GM10266 (cell line): ENCODE data around the gene PDS5A.

Experiments
- DNase-seq: peaks from one replicate; pipeline ENCODE4 v3.0.0; 2012; ENCODE audit errors: extremely low spot score
- TF ChIP-seq, protein P1 (sequence below): IDR thresholded peaks from 2 replicates; pipeline ENCODE4 v1.5.1; 2012; ENCODE audit warnings: mild to moderate bottlenecking, low read depth; ENCODE audit not compliant: control insufficient read depth, insufficient read depth; ENCODE audit errors: missing control alignments

The PDS5A gene

DNA sequence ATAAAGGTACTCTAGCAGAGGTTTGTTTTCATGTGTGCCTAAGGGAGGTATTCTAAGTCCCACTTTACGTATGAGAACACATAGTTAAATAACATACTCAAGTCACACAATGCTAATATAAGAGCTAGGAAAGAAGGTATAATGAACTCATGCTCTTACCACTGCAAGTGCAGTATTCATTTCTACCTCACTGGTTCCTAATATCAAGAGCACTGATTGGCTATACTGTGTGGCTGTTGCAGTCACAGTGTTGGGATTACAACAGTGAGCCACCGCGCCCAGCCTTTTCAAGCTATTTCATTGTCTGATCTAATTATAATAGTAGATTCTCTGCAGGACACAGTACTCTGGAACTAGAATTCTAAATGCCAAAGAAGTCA lies 84.0 kb downstream of the PDS5A start:
- DNase-seq, result no peak
- TF ChIP-seq, protein P1, sequence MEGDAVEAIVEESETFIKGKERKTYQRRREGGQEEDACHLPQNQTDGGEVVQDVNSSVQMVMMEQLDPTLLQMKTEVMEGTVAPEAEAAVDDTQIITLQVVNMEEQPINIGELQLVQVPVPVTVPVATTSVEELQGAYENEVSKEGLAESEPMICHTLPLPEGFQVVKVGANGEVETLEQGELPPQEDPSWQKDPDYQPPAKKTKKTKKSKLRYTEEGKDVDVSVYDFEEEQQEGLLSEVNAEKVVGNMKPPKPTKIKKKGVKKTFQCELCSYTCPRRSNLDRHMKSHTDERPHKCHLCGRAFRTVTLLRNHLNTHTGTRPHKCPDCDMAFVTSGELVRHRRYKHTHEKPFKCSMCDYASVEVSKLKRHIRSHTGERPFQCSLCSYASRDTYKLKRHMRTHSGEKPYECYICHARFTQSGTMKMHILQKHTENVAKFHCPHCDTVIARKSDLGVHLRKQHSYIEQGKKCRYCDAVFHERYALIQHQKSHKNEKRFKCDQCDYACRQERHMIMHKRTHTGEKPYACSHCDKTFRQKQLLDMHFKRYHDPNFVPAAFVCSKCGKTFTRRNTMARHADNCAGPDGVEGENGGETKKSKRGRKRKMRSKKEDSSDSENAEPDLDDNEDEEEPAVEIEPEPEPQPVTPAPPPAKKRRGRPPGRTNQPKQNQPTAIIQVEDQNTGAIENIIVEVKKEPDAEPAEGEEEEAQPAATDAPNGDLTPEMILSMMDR, result no peak

DNA sequence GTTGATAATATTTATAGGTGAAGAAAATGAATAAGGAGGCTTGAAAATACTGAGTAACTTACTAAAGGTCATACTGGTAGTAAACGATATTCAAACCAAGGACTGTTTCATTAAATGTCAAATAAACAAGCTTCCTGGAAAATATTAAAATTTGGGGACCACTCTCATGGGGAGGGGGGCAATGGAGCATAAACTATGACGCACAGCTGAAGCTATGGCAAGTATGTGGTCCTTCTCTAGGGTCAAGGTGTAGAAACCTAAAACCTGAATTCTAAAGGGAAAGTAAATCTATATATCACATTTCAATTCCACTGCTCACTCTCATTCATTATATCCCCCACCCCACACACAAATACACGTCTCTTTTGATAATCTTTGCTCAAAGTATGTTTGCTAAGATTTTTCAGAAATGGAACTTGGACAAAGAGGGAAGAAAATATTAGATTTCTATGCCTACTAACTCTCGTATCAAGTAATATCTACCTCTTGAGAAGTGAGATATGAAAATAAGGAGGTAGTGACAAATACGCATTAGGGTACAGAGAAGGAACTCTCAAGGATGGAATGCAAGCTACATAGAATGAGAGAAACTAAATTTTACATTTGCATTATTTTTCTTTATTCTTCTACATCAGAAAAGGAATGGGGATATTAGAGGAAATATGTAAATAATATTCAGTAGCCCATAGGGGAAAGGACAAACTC lies 84.6 kb downstream of the PDS5A start:
- TF ChIP-seq, protein P1, result no peak
- DNase-seq, result no peak

DNA sequence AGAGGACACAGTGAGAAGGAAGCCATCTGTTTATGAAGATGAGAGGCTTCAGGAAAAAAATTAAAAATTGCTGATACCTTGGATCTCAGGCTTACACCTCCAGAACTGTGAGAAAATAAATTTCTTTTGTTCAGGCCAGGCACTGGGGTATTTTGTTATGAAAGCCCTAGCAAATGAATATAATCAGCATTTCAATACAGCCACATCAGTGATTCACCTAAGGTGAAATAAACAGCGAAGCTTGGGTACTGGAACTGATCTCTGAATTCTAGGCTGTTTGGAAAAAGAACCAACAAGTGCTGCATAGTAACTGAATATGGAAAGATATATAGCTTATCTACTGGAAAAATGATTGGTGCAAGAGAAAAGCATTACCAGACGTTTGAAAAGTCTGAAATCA lies 88.5 kb downstream of the PDS5A start:
- DNase-seq, result no peak
- TF ChIP-seq, protein P1, result no peak

DNA sequence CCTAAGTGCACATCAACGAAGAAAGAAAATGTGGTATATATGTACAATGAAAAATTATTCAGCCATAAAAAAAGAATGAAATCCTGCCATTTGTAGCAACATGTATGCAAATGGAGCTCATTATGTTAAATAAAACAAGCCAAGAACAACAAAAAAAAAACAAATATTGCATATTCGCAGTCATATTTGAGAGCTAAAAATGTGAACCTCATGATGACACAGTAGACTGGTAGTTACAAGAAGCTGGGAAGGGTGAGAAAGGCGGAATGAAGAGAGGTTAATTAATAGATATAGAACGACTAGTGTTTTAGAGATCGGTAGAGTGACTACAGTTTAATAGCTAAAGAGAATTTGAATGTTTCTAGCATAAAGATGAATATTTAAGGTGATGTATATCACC lies 89.2 kb downstream of the PDS5A start:
- DNase-seq, result no peak
- TF ChIP-seq, protein P1, result no peak

DNA sequence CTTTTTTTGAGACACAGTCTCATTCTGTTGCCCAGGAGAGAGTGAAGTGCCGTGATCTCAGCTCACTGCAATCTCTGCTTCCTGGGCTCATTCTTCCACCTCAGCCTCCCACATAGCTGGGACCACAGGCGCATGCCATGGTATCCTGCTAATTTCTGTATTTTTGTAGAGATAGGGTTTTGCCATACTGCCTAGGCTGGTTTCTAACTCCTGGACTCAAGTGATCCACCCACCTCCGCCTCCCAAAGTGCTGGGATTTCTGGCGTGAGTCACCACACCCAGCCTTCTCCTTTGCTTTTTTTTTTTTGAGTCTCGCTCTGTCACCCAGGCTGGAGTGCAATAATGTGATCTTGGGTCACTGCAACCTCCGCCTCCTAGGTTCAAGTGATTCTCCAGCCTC lies 94.1 kb downstream of the PDS5A start:
- TF ChIP-seq, protein P1, result no peak
- no peak for DNase-seq

DNA sequence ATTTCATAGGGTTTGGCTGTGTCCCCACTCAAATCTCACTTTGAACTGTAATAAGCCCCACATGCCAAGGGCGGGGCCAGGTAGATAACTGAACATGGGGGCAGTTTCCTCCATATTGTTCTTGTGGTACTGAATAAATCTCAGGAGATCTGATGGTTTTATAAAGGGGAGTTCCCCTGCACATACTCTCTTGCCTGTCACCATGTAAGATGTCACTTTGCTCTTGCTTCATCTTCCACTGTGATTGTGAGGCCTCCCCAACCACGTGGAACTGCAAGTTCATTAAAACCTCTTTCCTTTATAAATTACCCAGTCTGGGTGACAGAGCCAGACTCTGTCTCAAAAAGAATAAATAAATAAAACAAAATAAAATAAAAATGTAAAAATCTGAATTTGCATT lies 95.9 kb downstream of the PDS5A start:
- TF ChIP-seq, protein P1, result no peak
- DNase-seq, result no peak

DNA sequence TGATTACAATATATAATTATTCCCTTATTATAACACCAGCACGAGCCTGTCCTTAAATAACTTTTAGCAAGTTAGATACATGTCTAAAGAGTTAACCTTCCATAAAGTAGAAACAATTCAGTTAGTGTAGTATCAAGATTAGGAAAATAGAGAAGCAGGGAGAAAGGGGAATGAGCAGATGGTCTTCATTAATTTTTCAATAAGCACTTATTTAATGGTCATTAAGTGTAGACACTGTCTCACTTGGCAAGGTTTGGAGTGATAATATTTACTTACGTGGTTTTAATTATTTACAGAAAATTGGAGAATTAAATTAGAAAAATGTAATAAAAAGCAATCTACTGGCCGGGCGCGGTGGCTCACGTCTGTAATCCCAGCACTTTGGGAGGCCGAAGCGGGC lies 99.7 kb downstream of the PDS5A start:
- TF ChIP-seq, protein P1, result no peak
- no peak for DNase-seq
